HG02885 (cell line): ENCODE data around the gene OAT.
"Not testable (repeated sequence)": the region's sequence is repeated elsewhere in the genome, so short reads cannot be mapped to it uniquely, and the experiment has no call there.

Source experiments
- ATAC-seq: cut with Tn5 transposase; IDR thresholded peaks from one replicate; pipeline ENCODE4 v1.9.1; 2021; ENCODE audit warnings: mild to moderate bottlenecking; ENCODE audit not compliant: unreplicated experiment, poor library complexity

Gene OAT

GRCh38 chr10:124448696-124449169 is 30.0 kb upstream of the OAT start:
- no peak for ATAC-seq

GRCh38 chr10:124447751-124448466 is 29.2 kb upstream of the OAT start:
- no peak for ATAC-seq

- ATAC-seq, result no peak
Measured at GRCh38 chr10:124446830-124447750, 28.4 kb upstream of the OAT start.

- ATAC-seq, result not testable (repeated sequence)
Measured at GRCh38 chr10:124441694-124442093, 23.0 kb upstream of the OAT start.

GRCh38 chr10:124436191-124436638 is 17.5 kb upstream of the OAT start:
- peak; percentile 71 for ATAC-seq

- not testable (repeated sequence) for ATAC-seq
Measured at GRCh38 chr10:124435683-124436082, 17.0 kb upstream of the OAT start.

- ATAC-seq, result no peak
Measured at GRCh38 chr10:124433461-124433860, 14.7 kb upstream of the OAT start.

GRCh38 chr10:124430077-124430476 is 11.4 kb upstream of the OAT start:
- ATAC-seq, result no peak

GRCh38 chr10:124429576-124429975 is 10.9 kb upstream of the OAT start:
- ATAC-seq, result no peak

GRCh38 chr10:124428207-124428777 is 9.6 kb upstream of the OAT start:
- no peak for ATAC-seq

- no peak for ATAC-seq
Measured at GRCh38 chr10:124425227-124425962, 6.7 kb upstream of the OAT start.

- no peak for ATAC-seq
Measured at GRCh38 chr10:124423813-124424212, 5.1 kb upstream of the OAT start.

- no peak for ATAC-seq
Measured at GRCh38 chr10:124422742-124423141, 4.0 kb upstream of the OAT start.

- ATAC-seq, result no peak
Measured at GRCh38 chr10:124420254-124420653, 1.5 kb upstream of the OAT start.

- no peak for ATAC-seq
Measured at GRCh38 chr10:124419635-124420034, 912 bp upstream of the OAT start.

GRCh38 chr10:124417895-124418725 is 613 bp downstream of the OAT start:
- peak; percentile 32 for ATAC-seq

- no peak for ATAC-seq
Measured at GRCh38 chr10:124416733-124417132, 2.0 kb downstream of the OAT start.

GRCh38 chr10:124415210-124415609 is 3.5 kb downstream of the OAT start:
- ATAC-seq, result no peak

GRCh38 chr10:124414076-124414475 is 4.6 kb downstream of the OAT start:
- no peak for ATAC-seq
